Measurements from ENCODE around the gene ARL2BP.
A peak's percentile ranks its signal among the peaks of the same experiment; 100 is the strongest.

The ARL2BP gene

DNA sequence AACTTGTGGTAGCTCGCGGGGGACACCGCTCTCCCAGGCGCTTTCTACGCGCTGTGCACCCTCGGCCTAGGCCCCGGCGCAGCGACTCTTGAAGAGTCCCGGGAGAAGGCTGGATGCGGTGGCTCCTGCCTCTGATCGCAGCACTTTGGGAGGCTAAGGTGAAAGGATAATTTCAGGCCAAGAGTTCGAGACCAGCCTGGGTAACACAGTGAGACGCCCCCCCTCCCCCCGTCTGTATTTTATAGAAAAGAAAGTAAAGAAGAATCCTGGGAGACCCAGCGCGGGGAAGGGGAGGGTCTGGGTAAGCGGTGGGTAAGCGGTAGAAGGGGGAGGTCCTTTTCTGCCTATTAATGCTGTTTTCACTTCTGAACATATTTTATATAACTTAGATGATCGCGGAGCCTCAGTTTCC, 39.9 kb downstream of the ARL2BP start:
- peak in 1 of 2 experiments; percentile 7 for DNase-seq

DNA sequence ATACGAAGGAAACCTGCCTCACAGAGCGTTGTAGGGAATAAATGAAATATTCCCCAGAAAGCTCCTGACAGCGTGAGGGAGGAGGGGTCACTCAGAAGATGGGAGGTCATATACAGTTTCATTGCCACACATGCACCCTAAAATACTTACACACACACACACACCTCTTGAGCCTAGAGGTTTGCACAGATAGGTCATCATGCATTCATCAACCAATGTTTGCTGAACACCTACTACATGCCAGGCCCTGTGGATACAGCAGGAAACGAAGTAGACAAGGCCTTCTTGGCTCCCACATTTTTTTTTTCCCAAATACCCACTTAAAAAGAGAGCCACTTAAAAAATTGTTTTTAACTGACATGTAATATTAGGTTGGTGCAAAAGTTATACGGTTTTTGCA, 40.3 kb downstream of the ARL2BP start:
- no peak for DNase-seq

DNA sequence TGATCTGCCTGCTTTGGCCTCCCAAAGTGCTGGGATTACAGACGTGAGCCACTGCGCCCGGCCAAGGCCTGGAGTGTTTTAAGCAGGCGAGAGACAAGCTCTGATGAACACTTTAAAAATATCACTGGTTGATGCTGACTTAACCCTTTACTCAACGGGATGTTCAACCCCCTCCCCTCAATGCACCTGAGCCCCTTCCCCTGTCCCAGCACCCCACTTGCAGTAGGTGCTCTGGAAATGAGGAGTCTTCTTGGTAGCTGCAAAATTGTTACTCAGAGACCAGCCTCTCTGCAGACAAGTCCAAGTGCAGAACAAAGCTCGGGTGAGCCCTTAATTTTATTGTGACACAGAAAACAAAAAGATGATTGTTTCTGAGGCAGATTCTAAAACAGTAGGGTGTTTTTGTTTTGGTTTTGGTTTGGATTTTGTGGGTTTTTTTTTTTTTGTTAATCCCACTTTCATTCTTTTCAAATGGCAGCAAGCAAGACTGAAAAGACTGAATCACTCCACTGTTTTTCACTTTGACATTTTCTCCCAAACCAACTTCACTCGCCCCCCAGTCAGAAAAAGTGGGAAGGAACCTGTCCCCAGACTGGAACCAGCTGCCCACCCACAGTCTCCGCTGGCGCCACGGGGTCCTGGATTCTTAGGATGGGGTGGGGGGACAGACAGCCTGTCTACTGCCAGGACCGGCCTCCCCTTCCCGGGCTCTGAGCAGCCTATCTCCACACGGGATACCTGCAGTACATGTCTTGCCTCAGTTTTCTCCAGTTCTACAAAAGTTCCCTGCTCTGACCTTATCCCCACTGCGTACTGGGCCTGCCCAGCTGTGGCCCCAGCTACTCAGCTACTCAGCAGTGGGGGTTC, 44.6 kb downstream of the ARL2BP start:
- DNase-seq: no peak

DNA sequence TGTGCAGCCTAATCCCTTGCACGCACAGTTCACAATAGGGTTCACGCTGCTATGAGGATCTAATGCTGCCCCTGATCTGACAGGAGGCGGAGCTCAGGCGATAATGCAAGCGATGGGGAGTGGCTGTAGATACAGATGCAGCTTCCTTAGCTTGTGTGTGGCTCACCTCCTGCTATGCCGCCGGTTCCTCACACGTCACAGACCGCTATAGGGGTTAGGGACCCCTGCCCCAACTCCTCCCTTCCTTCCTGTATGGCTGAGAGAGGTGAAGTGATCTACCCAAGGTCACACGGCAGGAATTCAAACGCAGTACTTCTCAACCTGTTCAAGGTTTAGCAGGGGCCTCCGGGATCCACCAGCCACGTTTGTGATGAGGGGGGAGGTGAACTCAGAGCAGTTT, 52.8 kb downstream of the ARL2BP start:
- no peak for DNase-seq

DNA sequence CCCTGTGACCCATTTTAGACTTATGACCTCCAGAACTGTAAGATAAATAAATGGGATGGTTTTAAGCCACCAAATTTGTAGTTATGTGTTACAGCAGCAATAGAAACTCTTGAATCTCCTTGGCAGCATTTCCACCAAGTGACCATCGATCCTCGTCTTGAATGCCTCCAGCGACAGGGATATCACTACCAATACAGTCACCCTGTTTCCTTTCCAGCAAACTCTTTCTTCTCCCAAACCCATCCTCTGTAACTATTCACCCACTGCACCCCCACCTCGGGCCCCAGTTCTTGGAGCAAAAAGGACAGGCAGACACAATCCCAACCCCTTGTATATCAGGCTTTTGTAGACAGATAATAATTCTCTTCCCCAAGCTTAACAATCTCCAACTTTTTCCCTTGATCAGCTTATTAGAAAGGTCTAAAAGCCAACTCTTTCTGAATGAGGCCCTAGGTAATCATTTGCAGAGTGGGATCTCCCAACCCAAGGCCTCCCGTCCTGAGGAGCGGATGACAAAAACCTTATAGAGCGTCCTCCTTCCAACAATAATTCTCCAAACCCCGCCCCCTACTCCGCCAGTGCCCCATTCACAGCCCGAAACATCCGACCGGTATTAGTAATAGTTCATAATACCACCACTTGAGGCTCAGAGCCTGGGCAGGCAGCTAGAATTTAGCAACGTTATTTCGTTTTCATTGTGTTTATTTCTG, 54.1 kb downstream of the ARL2BP start:
- DNase-seq: no peak

GRCh38 chr16:57299719-57300386, 54.8 kb downstream of the ARL2BP start:
- DNase-seq: peak; percentile 83 to 90

DNA sequence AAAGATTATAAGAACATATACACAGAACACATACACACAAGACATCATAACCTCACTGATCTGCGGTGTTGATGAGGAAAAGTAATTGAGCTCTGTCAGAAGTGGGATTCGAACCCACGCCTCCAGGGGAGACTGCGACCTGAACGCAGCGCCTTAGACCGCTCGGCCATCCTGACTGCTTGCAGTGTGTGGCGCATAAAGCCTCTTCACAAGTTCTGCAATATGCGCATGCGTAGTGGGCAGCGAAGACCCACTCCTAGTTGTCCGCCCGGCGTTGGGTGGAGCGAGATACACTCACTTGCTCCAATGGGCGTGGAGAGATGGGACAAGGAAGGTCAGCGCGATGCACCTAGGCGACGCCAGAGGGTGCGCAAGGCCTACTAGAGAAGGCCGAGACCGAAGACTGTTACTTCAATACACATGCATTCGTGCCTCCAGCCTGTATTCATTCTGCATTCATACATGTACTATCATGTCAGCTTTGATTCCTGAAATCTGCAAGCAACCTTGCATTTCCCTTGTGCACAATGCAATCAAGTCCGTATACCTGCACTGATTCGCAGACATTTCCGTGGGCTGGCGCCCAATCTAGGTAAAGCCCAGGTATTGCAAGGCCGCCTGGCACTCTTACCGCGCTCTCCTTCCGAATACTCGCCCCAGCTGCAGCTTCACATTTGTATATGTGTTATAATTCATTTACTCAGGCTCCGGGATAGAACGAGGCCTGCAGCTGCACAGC, 55.5 kb downstream of the ARL2BP start:
- DNase-seq: peak; percentile 84 to 91

GRCh38 chr16:57301126-57301817, 56.2 kb downstream of the ARL2BP start:
- DNase-seq: no peak
